Fibroblast of lung (primary cell): Measurements from ENCODE around the gene CDC42EP3.

ENCODE experiments used
- CTCF ChIP-seq, 2 donors: IDR thresholded peaks in 1 of 2; conservative IDR thresholded peaks in 1 of 2; 1 replicate in 1 of 2; 2 replicates in 1 of 2; pipeline ENCODE4 v1.5.1; 2011 to 2012; ENCODE audit warnings: low read length in 2 of 2, control low read depth in 1 of 2, inconsistent platforms in 1 of 2, low read depth in 1 of 2, mild to moderate bottlenecking in 1 of 2
- EZH2 ChIP-seq: IDR thresholded peaks from 2 replicates; pipeline ENCODE4 v1.5.1; 2012; ENCODE audit warnings: low read length, control low read depth, mild to moderate bottlenecking; ENCODE audit errors: missing control alignments

DNA sequence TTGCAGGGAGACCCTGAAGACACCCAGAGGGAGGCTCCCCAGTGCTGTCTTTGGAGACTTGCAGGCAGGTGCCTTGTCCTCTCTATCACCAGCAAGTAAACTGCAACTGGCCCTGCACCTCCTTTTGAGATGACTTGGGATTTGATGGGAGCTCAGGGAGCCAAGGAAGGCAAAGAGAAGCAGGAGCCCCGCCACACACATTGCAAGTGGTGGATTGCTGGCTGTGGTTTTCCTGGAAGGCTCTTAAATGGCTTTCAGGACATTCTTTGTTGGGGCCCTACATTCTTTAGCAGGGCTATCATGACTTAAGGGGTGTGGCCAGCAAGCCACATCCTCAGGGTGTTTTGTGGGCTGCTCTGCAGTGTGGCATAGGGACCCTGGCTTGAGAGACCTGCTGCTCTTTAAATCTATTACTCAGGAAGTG is 39.9 kb upstream of the CDC42EP3 start:
- TF ChIP-seq CTCF (conservative IDR thresholded peaks at IDR 0.05 in 1 of 2, IDR thresholded peaks at IDR 0.05 in 1 of 2; ENCODE audit: low read depth in 1 of 2, low read length in 2 of 2) (no peak), EZH2 (no peak)
